Panc1 (cell line): ENCODE results near the gene KRAS.

Source experiments
- POLR2AphosphoS5 ChIP-seq: IDR thresholded peaks from 2 replicates; pipeline ENCODE4 v1.6.1; 2012; ENCODE audit warnings: mild to moderate bottlenecking, low read depth, low read length, moderate library complexity
- TF ChIP-seq, protein P1 (sequence below): fragments of 450-650 bp; IDR thresholded peaks from 2 replicates; pipeline ENCODE4 v1.5.1; 2017; ENCODE audit warnings: mild to moderate bottlenecking
- TF ChIP-seq, protein P2 (sequence below), 2 experiments: IDR thresholded peaks; 2 replicates each; pipeline ENCODE4 v1.6.1; 2011 to 2012; ENCODE audit warnings: low read depth in 2 of 2, control low read depth in 1 of 2, low read length in 1 of 2, mild to moderate bottlenecking in 1 of 2, moderate library complexity in 1 of 2; ENCODE audit not compliant: insufficient read depth in 1 of 2

DNA sequence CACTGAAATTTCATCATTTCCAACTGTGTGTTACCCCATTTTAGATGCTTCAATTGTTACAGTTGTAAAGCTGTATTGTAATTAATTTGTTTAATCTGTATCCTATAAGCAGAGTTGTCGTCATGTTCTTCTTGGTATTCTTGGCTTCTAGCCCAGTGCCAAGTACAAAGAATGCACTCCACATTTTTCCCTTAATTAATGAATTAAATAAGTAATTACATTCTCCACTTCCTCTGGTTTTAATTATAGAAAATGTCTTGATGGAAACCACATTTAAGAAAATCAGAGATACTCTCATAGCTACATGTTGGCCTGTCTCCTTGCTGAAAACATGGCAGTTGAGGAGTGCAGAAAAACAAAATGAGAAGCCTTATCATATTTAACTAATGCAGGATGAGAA is 56.5 kb downstream of the KRAS start:
- TF ChIP-seq, protein P1, sequence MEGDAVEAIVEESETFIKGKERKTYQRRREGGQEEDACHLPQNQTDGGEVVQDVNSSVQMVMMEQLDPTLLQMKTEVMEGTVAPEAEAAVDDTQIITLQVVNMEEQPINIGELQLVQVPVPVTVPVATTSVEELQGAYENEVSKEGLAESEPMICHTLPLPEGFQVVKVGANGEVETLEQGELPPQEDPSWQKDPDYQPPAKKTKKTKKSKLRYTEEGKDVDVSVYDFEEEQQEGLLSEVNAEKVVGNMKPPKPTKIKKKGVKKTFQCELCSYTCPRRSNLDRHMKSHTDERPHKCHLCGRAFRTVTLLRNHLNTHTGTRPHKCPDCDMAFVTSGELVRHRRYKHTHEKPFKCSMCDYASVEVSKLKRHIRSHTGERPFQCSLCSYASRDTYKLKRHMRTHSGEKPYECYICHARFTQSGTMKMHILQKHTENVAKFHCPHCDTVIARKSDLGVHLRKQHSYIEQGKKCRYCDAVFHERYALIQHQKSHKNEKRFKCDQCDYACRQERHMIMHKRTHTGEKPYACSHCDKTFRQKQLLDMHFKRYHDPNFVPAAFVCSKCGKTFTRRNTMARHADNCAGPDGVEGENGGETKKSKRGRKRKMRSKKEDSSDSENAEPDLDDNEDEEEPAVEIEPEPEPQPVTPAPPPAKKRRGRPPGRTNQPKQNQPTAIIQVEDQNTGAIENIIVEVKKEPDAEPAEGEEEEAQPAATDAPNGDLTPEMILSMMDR: no peak
- TF ChIP-seq, protein P2, sequence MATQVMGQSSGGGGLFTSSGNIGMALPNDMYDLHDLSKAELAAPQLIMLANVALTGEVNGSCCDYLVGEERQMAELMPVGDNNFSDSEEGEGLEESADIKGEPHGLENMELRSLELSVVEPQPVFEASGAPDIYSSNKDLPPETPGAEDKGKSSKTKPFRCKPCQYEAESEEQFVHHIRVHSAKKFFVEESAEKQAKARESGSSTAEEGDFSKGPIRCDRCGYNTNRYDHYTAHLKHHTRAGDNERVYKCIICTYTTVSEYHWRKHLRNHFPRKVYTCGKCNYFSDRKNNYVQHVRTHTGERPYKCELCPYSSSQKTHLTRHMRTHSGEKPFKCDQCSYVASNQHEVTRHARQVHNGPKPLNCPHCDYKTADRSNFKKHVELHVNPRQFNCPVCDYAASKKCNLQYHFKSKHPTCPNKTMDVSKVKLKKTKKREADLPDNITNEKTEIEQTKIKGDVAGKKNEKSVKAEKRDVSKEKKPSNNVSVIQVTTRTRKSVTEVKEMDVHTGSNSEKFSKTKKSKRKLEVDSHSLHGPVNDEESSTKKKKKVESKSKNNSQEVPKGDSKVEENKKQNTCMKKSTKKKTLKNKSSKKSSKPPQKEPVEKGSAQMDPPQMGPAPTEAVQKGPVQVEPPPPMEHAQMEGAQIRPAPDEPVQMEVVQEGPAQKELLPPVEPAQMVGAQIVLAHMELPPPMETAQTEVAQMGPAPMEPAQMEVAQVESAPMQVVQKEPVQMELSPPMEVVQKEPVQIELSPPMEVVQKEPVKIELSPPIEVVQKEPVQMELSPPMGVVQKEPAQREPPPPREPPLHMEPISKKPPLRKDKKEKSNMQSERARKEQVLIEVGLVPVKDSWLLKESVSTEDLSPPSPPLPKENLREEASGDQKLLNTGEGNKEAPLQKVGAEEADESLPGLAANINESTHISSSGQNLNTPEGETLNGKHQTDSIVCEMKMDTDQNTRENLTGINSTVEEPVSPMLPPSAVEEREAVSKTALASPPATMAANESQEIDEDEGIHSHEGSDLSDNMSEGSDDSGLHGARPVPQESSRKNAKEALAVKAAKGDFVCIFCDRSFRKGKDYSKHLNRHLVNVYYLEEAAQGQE (IDR thresholded peaks at IDR 0.05; ENCODE audit: insufficient read depth in 1 of 2, low read depth in 2 of 2, low read length in 1 of 2): no peak
- no peak for TF ChIP-seq POLR2AphosphoS5
